EL (cell line): ENCODE results near the gene TBC1D1.
A peak's percentile ranks its signal among the peaks of the same experiment; 100 is the strongest.

Experiments
- DNase-seq: peaks from one replicate; pipeline ENCODE4 v3.0.0-alpha.2; 2016

Gene TBC1D1

GRCh38 chr4:38177641-38178391, 286.9 kb downstream of the TBC1D1 start:
- DNase-seq = no peak

- no peak for DNase-seq
These were observed 287.6 kb downstream of the TBC1D1 start for GRCh38 chr4:38178392-38178995.

GRCh38 chr4:38179690-38180377, 288.9 kb downstream of the TBC1D1 start:
- DNase-seq = peak; percentile 70

DNA sequence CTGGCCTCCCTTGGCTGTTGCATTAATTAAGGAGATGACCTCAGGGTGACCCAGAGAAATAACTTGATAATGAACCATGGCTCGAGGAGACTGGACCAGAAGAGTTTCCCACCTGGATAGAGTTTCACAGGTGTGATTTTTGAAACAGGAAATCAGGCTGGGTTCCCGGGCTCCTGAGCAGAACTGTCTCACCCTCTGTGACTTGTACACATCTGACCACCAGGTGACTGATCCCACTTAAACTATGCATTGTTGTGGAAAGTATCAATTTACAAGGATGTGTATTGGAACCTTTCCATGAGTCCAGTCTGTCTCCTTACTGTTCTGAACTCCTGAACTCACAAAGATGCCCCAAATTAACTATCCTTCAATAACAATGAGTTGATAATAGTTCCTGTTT, 289.6 kb downstream of the TBC1D1 start:
- DNase-seq = no peak

- DNase-seq = no peak
These were observed 290.4 kb downstream of the TBC1D1 start for GRCh38 chr4:38181286-38181685.

- DNase-seq = no peak
These were observed 291.6 kb downstream of the TBC1D1 start for GRCh38 chr4:38182334-38182998.

DNA sequence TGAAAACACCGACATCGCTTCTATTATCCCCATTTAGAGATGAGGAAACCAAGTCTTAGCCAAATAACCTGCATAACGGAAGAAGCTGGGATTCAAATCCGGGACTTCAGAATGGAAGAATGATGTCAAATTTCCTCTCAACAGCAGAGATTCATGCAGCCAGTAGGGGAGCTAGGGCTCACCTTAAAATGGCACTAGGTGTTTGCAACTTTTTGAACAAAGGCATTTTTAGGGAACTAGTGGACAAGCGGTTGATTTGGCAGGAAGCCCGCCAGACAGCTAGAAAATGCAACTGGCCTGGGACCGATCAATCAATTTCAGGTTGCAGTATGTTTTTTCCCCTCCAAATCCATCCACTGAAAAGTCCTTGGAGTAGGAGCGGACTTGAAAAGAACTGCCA, 293.5 kb downstream of the TBC1D1 start:
- DNase-seq = no peak

DNA sequence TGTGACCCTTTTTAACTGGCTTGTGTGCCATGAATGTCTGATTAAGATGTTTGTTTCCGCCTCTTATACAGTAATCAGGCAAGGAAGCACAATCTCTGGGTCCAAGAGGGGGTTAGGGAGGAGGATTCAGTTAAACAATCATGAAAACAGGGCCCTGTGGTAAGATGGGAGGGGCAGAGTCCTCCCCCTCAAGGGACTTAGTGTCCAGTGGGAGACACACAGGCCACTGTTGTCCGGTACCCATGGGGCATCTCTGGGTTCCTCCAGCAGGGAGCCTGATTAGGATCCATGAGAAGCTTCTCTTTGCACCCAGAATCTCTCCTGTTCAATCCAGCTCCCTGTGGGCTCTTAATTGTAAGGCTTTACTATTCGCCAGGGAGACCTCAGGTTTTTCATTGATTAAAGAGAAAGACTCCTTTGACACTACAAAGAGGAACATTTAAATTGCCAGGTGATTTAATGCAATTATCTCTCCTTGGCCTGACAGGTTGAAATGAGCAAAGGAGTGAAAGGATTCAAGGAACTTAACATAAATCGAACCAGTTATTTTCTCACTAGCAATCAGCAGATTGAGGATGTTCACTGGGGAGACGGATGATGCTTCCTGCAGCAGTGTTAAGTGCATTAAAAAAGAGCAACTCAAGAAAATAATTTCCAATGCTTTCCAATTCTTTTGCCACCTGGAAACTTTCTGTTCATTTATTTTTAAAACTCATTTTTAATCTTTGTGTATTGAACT, 294.7 kb downstream of the TBC1D1 start:
- DNase-seq = no peak

GRCh38 chr4:38188136-38188535, 297.3 kb downstream of the TBC1D1 start:
- DNase-seq = no peak

- peak; percentile 40 for DNase-seq
These were observed 297.8 kb downstream of the TBC1D1 start for GRCh38 chr4:38188631-38189101.
